ENCODE data around the gene LGR5. TPM values are rescaled to one million over a fixed set of nuclear protein-coding genes. Genes with fewer than 3 reads are reported as not detected.
A peak's percentile ranks its signal among the peaks of the same experiment; 100 is the strongest.

Gene LGR5
- total RNA-seq, 1 experiment from 2014 or later, result not detected

DNA sequence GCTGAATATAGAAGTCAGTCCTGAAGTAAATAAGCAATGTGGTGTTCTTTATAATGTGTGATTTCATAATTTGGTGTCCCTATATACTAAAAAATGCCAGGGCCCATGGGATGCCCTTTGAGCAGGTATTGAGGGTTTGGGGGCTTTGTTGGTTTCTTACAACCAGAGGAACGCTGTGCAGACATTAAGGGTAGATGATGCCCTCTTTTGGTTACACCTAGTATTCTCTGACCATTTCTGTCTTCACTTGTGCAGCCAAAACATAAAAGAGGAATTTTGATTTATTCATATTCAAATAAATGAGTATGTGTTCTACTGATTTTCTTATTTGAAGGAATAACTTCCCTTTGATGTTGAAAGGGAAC, 3.0 kb downstream of the LGR5 start:
- no peak for DNase-seq
- Histone ChIP-seq H3K9me3 (ENCODE audit: insufficient read depth, low read depth) (0 out of 2 replicates have a peak, but pooled peaks cover 2% of the 10 kb centered on the region), H4K20me1 (ENCODE audit: insufficient read depth) (no peaks in the 10 kb centered on the region), H3K79me2 (ENCODE audit: low read depth) (no peaks in the 10 kb centered on the region), H2AFZ (no peak overlapping the region), H3K4me3 (no peak overlapping the region), H3K27ac (no peak overlapping the region), H3K4me1 (replicated peaks; ENCODE audit: insufficient read depth) (no peaks in the 10 kb centered on the region), H3K9me2 (ENCODE audit: insufficient read depth) (no peaks in the 10 kb centered on the region), H3F3A (ENCODE audit: insufficient read depth, low read depth) (no peaks in the 10 kb centered on the region), H3K36me3 (ENCODE audit: low read depth) (no peaks in the 10 kb centered on the region), H3K27me3 (ENCODE audit: insufficient read depth, low read depth) (peaks cover 34% of the 10 kb centered on the region), H3K4me2 (no peak overlapping the region)
- TF ChIP-seq, protein P1, sequence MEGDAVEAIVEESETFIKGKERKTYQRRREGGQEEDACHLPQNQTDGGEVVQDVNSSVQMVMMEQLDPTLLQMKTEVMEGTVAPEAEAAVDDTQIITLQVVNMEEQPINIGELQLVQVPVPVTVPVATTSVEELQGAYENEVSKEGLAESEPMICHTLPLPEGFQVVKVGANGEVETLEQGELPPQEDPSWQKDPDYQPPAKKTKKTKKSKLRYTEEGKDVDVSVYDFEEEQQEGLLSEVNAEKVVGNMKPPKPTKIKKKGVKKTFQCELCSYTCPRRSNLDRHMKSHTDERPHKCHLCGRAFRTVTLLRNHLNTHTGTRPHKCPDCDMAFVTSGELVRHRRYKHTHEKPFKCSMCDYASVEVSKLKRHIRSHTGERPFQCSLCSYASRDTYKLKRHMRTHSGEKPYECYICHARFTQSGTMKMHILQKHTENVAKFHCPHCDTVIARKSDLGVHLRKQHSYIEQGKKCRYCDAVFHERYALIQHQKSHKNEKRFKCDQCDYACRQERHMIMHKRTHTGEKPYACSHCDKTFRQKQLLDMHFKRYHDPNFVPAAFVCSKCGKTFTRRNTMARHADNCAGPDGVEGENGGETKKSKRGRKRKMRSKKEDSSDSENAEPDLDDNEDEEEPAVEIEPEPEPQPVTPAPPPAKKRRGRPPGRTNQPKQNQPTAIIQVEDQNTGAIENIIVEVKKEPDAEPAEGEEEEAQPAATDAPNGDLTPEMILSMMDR (conservative IDR thresholded peaks at IDR 0.05), result no peak
- no peak for TF ChIP-seq EZH2 (IDR thresholded peaks at IDR 0.05; ENCODE audit: low read depth)
- CTCF ChIA-PET, result no interaction called here
- intact Hi-C loops (cut with micrococcal nuclease; ENCODE audit: unreplicated experiment), result no loop called here
- POLR2A ChIA-PET (ENCODE audit: unreplicated experiment), result no interaction called here
- no TSS peak for BruUV-seq (replicated peaks)

DNA sequence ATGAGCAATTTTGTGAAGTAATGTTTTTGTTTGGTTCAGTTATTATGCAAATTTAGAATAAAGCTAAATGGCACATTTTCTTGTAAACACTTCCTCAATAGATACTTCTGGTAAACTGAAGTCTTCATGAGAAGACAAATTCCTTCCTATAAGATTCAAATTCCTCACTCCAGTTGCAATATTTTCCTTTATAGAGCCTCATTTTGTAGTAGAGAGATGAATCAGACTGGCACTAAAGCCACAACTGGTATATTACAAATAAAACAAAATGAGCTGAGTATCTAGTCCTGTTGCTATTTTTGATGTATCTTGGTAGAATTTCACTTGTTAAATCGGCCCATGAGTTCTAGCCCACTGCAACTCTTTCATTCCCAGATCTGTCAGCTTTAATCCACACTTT, 5.5 kb downstream of the LGR5 start:
- ChIA-PET CTCF (no interaction called here), POLR2A (ENCODE audit: unreplicated experiment) (no interaction called here)
- Histone ChIP-seq H3K9me3 (ENCODE audit: insufficient read depth, low read depth) (0 out of 2 replicates have a peak, but pooled peaks cover 4% of the 10 kb centered on the region), H4K20me1 (ENCODE audit: insufficient read depth) (no peaks in the 10 kb centered on the region), H3K27ac (no peak overlapping the region), H3K4me2 (no peak overlapping the region), H3K9me2 (ENCODE audit: insufficient read depth) (no peaks in the 10 kb centered on the region), H3K27me3 (ENCODE audit: insufficient read depth, low read depth) (peaks cover 24% of the 10 kb centered on the region), H3K4me3 (no peak overlapping the region), H3K4me1 (replicated peaks; ENCODE audit: insufficient read depth) (no peaks in the 10 kb centered on the region), H3K79me2 (ENCODE audit: low read depth) (no peaks in the 10 kb centered on the region), H2AFZ (no peak overlapping the region), H3K36me3 (ENCODE audit: low read depth) (no peaks in the 10 kb centered on the region), H3F3A (ENCODE audit: insufficient read depth, low read depth) (no peaks in the 10 kb centered on the region)
- TF ChIP-seq, protein P1 (conservative IDR thresholded peaks at IDR 0.05), result no peak
- no peak for TF ChIP-seq EZH2 (IDR thresholded peaks at IDR 0.05; ENCODE audit: low read depth)
- BruUV-seq (replicated peaks), result no TSS peak
- no peak for DNase-seq
- intact Hi-C loops (cut with micrococcal nuclease; ENCODE audit: unreplicated experiment), result no loop called here

DNA sequence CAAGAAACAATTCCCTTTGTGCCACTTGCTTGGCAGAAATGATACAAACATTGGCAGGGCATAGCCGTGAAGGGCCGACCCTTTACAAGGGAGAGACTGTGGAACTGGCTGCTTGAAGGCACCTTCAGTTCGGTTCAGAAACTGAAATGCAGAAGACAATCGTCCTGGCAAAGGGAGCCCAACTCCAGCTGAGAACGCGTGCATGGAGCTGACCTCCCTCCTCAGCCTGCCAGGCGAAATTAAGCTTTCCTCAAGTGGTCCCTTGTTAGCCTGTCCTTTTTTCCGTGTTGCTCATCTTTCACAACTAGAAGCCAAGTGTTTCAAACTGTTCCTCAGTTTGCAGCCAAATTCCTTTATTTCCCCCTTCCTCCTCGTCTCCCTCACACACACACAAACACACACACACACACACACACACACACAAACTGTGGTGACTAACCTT, 8.1 kb downstream of the LGR5 start:
- H3K9me3 ChIP-seq (ENCODE audit: insufficient read depth, low read depth), result 0 out of 2 replicates have a peak, but pooled peaks cover 4% of the 10 kb centered on the region
- H3K36me3 ChIP-seq (ENCODE audit: low read depth), result no peaks in the 10 kb centered on the region
- no peaks in the 10 kb centered on the region for H3K27me3 ChIP-seq (ENCODE audit: insufficient read depth, low read depth)
- TF ChIP-seq, protein P1 (conservative IDR thresholded peaks at IDR 0.05), result no peak
- TF ChIP-seq EZH2 (IDR thresholded peaks at IDR 0.05; ENCODE audit: low read depth), result no peak
- no TSS peak for BruUV-seq (replicated peaks)
- no peak overlapping the region for H3K4me2 ChIP-seq
- CTCF ChIA-PET, result interaction anchor here (0.7 kb wide), 1 partner anchor 98 kb away, joined by 3 read pairs; no protein-coding TSS in a partner anchor
- DNase-seq, result no peak
- H3F3A ChIP-seq (ENCODE audit: insufficient read depth, low read depth), result no peaks in the 10 kb centered on the region
- no peak overlapping the region for H3K27ac ChIP-seq
- no peaks in the 10 kb centered on the region for H3K4me1 ChIP-seq (replicated peaks; ENCODE audit: insufficient read depth)
- no peaks in the 10 kb centered on the region for H3K79me2 ChIP-seq (ENCODE audit: low read depth)
- 0 out of 2 replicates have a peak overlapping the region, but pooled peaks have one; percentile 33 for H2AFZ ChIP-seq
- H3K4me3 ChIP-seq, result no peak overlapping the region
- no peaks in the 10 kb centered on the region for H3K9me2 ChIP-seq (ENCODE audit: insufficient read depth)
- POLR2A ChIA-PET (ENCODE audit: unreplicated experiment), result interaction anchor here (0.6 kb wide), 1 partner anchor 102 kb away, joined by 8 read pairs; no protein-coding TSS in a partner anchor
- intact Hi-C loops (cut with micrococcal nuclease; ENCODE audit: unreplicated experiment), result no loop called here
- no peaks in the 10 kb centered on the region for H4K20me1 ChIP-seq (ENCODE audit: insufficient read depth)
